PC-3 (cell line): ENCODE measurements around the gene BRF1.

Source experiments
- EZH2 ChIP-seq: fragments of 300-600 bp; sonication (generic); IDR thresholded peaks from one replicate; pipeline ENCODE4 v1.6.1; 2017; ENCODE audit warnings: antibody characterized with exemption, mild to moderate bottlenecking, low read length; ENCODE audit not compliant: unreplicated experiment
- TF ChIP-seq, protein P1 (sequence below): fragments of 300-600 bp; sonication (generic); conservative IDR thresholded peaks from 2 replicates; pipeline ENCODE4 v1.5.1; 2017; ENCODE audit warnings: antibody characterized with exemption, low read depth, mild to moderate bottlenecking, low read length

DNA sequence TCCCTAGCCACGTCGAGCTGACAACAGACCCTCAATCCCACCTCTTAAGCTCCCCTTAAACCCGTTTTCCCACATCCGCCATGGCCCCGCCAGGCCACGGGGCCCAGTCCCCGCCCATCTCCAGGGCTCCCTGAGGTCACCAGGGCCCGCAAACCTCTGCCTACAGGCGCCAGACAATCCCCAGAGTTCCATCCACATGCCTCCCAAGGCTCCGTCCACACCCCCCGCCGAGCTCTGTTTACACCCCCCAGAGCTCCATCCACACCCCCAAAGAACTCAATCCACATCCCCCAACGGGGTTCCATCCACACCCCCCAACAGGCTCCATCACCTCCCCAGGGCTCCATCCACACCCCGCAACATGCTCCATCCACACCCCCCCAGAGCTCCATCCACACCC is 141.5 kb downstream of the BRF1 start:
- TF ChIP-seq, protein P1, sequence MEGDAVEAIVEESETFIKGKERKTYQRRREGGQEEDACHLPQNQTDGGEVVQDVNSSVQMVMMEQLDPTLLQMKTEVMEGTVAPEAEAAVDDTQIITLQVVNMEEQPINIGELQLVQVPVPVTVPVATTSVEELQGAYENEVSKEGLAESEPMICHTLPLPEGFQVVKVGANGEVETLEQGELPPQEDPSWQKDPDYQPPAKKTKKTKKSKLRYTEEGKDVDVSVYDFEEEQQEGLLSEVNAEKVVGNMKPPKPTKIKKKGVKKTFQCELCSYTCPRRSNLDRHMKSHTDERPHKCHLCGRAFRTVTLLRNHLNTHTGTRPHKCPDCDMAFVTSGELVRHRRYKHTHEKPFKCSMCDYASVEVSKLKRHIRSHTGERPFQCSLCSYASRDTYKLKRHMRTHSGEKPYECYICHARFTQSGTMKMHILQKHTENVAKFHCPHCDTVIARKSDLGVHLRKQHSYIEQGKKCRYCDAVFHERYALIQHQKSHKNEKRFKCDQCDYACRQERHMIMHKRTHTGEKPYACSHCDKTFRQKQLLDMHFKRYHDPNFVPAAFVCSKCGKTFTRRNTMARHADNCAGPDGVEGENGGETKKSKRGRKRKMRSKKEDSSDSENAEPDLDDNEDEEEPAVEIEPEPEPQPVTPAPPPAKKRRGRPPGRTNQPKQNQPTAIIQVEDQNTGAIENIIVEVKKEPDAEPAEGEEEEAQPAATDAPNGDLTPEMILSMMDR: no peak
- no peak for TF ChIP-seq EZH2
